Caco-2 (cell line): ENCODE results near the gene SLC39A9. TPM values are rescaled to one million over a fixed set of nuclear protein-coding genes. Genes with fewer than 3 reads are reported as not detected.

Experiments used
- BruUV-seq: library from RNA; stranded (reverse); fragments of 400-500 nt; replicated peaks from 2 replicates; lab custom pipeline; 2021; lab: Mats Ljungman, UMichigan
- CTCF ChIA-PET: fragments of 300-600 bp; sonication (Branson Sonifier 250); formaldehyde crosslinking; loops from one replicate; lab custom pipeline; 2022; ENCODE audit warnings: antibody characterized with exemption; lab: Charles Lee
- POLR2A ChIA-PET: fragments of 300-600 bp; sonication (Branson Sonifier 250); formaldehyde crosslinking; loops from one replicate; lab custom pipeline; 2022; ENCODE audit warnings: antibody characterized with exemption; lab: Charles Lee
- DNase-seq, 2 experiments: peaks; one replicate each; pipeline versions ENCODE4 v3.0.0 to v3.0.0-alpha.2; 2020 to 2022
- H3K27me3 ChIP-seq: replicated peaks from 2 replicates; pipeline ENCODE4 v1.6.0; 2011; ENCODE audit warnings: low read length; ENCODE audit not compliant: control insufficient read depth, insufficient read depth
- H3K36me3 ChIP-seq: 2 replicates; pipeline ENCODE4 v1.5.1; 2011; ENCODE audit warnings: low read length; ENCODE audit not compliant: control insufficient read depth, insufficient read depth
- H3K4me1 ChIP-seq: fragments of 250-450 bp; sonication (Bioruptor Pico); 2 replicates; pipeline ENCODE4 v1.5.1; 2020; ENCODE audit warnings: mild to moderate bottlenecking
- H3K4me3 ChIP-seq: 2 replicates; pipeline ENCODE4 v1.5.1; 2011; ENCODE audit warnings: low read depth, mild to moderate bottlenecking, control low read depth, low read length
- H3K9me3 ChIP-seq: fragments of 250-450 bp; sonication (Bioruptor Pico); 2 replicates; pipeline ENCODE4 v1.5.1; 2020; ENCODE audit warnings: mild to moderate bottlenecking, moderate library complexity
- H3K27ac Mint-ChIP-seq: one replicate; pipeline ENCODE4 v1.8.0; 2022; ENCODE audit warnings: mixed read lengths; ENCODE audit not compliant: unreplicated experiment
- H3K27me3 Mint-ChIP-seq: one replicate; pipeline ENCODE4 v1.8.0; 2022; ENCODE audit warnings: mixed read lengths; ENCODE audit not compliant: insufficient read depth, unreplicated experiment
- H3K36me3 Mint-ChIP-seq: one replicate; pipeline ENCODE4 v1.8.0; 2022; ENCODE audit warnings: mild to moderate bottlenecking, mixed read lengths; ENCODE audit not compliant: insufficient read depth, unreplicated experiment
- H3K4me1 Mint-ChIP-seq: one replicate; pipeline ENCODE4 v1.8.0; 2022; ENCODE audit warnings: low read depth, mixed read lengths; ENCODE audit not compliant: unreplicated experiment
- H3K4me3 Mint-ChIP-seq: one replicate; pipeline ENCODE4 v1.8.0; 2022; ENCODE audit warnings: mild to moderate bottlenecking, moderate library complexity, mixed read lengths; ENCODE audit not compliant: unreplicated experiment
- H3K9me3 Mint-ChIP-seq: one replicate; pipeline ENCODE4 v1.8.0; 2022; ENCODE audit warnings: mixed read lengths; ENCODE audit not compliant: unreplicated experiment
- intact Hi-C: fragments of 100-400 bp; cut with micrococcal nuclease; formaldehyde crosslinking; loops from one replicate; pipeline ENCODE4 v1.10.0; 2022; ENCODE audit not compliant: unreplicated experiment
- total RNA-seq: library from RNA; stranded (reverse); gene quantifications from 2 replicates; pipeline ENCODE4 v1.2.3, GENCODE V29; 2022
- TF ChIP-seq, protein P1 (sequence below), 2 experiments: fragments of 200-600 bp in 1 of 2; IDR thresholded peaks; 1 replicate in 1 of 2; 2 replicates in 1 of 2; pipeline versions ENCODE4 v1.5.1 to v1.8.0; 2011 to 2022; ENCODE audit warnings: antibody characterized with exemption in 1 of 2, control low read depth in 1 of 2, inconsistent platforms in 1 of 2, low read depth in 1 of 2, low read length in 1 of 2, mild to moderate bottlenecking in 1 of 2, moderate library complexity in 1 of 2; ENCODE audit not compliant: insufficient read depth in 1 of 2, severe bottlenecking in 1 of 2, unreplicated experiment in 1 of 2

SLC39A9 gene
- total RNA-seq, 1 experiment from 2014 or later = 96.4 TPM

- intact Hi-C loops = loop anchor here (5.0 kb wide), 2 partner anchors 67 to 202 kb away; partner anchors contain the start of genes ERH, GALNT16 and SLC39A9
- no peak overlapping the region for H3K27ac Mint-ChIP-seq
- no peaks in the 10 kb centered on the region for H3K27me3 ChIP-seq
- CTCF ChIA-PET = no interaction called here
- 0 out of 2 replicates have a peak, but pooled peaks cover 1% of the 10 kb centered on the region for H3K36me3 ChIP-seq
- no peak for DNase-seq
- TF ChIP-seq, protein P1, sequence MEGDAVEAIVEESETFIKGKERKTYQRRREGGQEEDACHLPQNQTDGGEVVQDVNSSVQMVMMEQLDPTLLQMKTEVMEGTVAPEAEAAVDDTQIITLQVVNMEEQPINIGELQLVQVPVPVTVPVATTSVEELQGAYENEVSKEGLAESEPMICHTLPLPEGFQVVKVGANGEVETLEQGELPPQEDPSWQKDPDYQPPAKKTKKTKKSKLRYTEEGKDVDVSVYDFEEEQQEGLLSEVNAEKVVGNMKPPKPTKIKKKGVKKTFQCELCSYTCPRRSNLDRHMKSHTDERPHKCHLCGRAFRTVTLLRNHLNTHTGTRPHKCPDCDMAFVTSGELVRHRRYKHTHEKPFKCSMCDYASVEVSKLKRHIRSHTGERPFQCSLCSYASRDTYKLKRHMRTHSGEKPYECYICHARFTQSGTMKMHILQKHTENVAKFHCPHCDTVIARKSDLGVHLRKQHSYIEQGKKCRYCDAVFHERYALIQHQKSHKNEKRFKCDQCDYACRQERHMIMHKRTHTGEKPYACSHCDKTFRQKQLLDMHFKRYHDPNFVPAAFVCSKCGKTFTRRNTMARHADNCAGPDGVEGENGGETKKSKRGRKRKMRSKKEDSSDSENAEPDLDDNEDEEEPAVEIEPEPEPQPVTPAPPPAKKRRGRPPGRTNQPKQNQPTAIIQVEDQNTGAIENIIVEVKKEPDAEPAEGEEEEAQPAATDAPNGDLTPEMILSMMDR (IDR thresholded peaks at IDR 0.05; ENCODE audit: insufficient read depth in 1 of 2, low read depth in 1 of 2, low read length in 1 of 2, severe bottlenecking in 1 of 2, unreplicated experiment in 1 of 2) = no peak
- no peaks in the 10 kb centered on the region for H3K4me1 Mint-ChIP-seq
- H3K4me1 ChIP-seq = no peaks in the 10 kb centered on the region
- POLR2A ChIA-PET = no interaction called here
- no peaks in the 10 kb centered on the region for H3K9me3 Mint-ChIP-seq
- peaks cover 14% of the 10 kb centered on the region for H3K36me3 Mint-ChIP-seq
- no peaks in the 10 kb centered on the region for H3K27me3 Mint-ChIP-seq
- H3K4me3 Mint-ChIP-seq = no peak overlapping the region
- no peak overlapping the region for H3K4me3 ChIP-seq
- BruUV-seq = no TSS peak
- no peaks in the 10 kb centered on the region for H3K9me3 ChIP-seq
Observed at GRCh38 chr14:69464379-69464778, 65.9 kb downstream of the SLC39A9 start.

DNA sequence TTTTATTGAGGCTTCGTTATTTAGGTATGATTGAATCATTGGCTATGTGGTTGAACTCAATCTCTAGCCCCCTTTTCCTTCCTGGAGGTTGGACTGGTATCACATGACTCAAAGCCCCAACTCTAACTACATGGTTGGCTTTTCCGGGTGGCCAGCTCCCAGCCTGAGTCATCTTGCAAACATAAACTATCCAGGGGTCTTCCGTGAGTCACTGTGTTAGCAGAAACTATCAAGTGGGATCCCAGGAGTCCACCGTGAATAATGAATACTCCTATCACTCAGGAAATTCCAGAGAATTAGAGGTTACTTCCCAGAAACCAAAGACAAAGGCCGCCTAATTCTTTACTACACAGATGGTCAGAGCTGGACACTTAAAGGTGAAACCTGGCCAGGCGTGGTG, 66.3 kb downstream of the SLC39A9 start:
- ChIA-PET CTCF (no interaction called here), POLR2A (no interaction called here)
- H3K27me3 Mint-ChIP-seq = no peaks in the 10 kb centered on the region
- TF ChIP-seq, protein P1 (IDR thresholded peaks at IDR 0.05; ENCODE audit: insufficient read depth in 1 of 2, low read depth in 1 of 2, low read length in 1 of 2, severe bottlenecking in 1 of 2, unreplicated experiment in 1 of 2) = no peak
- Histone ChIP-seq H3K4me3 (no peak overlapping the region), H3K36me3 (0 out of 2 replicates have a peak, but pooled peaks cover 1% of the 10 kb centered on the region), H3K4me1 (no peaks in the 10 kb centered on the region), H3K27me3 (no peaks in the 10 kb centered on the region), H3K9me3 (no peaks in the 10 kb centered on the region)
- no peak overlapping the region for H3K27ac Mint-ChIP-seq
- no peak overlapping the region for H3K4me3 Mint-ChIP-seq
- no peak for DNase-seq
- H3K9me3 Mint-ChIP-seq = no peaks in the 10 kb centered on the region
- intact Hi-C loops = loop anchor here (5.0 kb wide), 2 partner anchors 68 to 203 kb away; partner anchors contain the start of genes ERH, GALNT16 and SLC39A9
- BruUV-seq = no TSS peak
- H3K36me3 Mint-ChIP-seq = peaks cover 14% of the 10 kb centered on the region
- no peaks in the 10 kb centered on the region for H3K4me1 Mint-ChIP-seq

- Histone ChIP-seq H3K4me1 (no peaks in the 10 kb centered on the region), H3K27me3 (no peaks in the 10 kb centered on the region), H3K36me3 (no peaks in the 10 kb centered on the region), H3K4me3 (no peak overlapping the region), H3K9me3 (no peaks in the 10 kb centered on the region)
- POLR2A ChIA-PET = interaction anchor here (0.6 kb wide), 1 partner anchor 106 kb away, joined by 3 read pairs; no protein-coding TSS in a partner anchor
- intact Hi-C loops = no loop called here
- DNase-seq = no peak
- TF ChIP-seq, protein P1 (IDR thresholded peaks at IDR 0.05; ENCODE audit: insufficient read depth in 1 of 2, low read depth in 1 of 2, low read length in 1 of 2, severe bottlenecking in 1 of 2, unreplicated experiment in 1 of 2) = no peak
- Mint-ChIP-seq H3K4me3 (no peak overlapping the region), H3K27me3 (no peaks in the 10 kb centered on the region), H3K9me3 (no peaks in the 10 kb centered on the region), H3K4me1 (no peaks in the 10 kb centered on the region), H3K27ac (no peak overlapping the region), H3K36me3 (no peaks in the 10 kb centered on the region)
- CTCF ChIA-PET = no interaction called here
- no TSS peak for BruUV-seq
Observed at GRCh38 chr14:69468949-69469348, 70.5 kb downstream of the SLC39A9 start.
